ENCODE measurements around the gene VWA3B. TPM values are rescaled to one million over a fixed set of nuclear protein-coding genes. Genes with fewer than 3 reads are reported as not detected.

The VWA3B gene, protein sequence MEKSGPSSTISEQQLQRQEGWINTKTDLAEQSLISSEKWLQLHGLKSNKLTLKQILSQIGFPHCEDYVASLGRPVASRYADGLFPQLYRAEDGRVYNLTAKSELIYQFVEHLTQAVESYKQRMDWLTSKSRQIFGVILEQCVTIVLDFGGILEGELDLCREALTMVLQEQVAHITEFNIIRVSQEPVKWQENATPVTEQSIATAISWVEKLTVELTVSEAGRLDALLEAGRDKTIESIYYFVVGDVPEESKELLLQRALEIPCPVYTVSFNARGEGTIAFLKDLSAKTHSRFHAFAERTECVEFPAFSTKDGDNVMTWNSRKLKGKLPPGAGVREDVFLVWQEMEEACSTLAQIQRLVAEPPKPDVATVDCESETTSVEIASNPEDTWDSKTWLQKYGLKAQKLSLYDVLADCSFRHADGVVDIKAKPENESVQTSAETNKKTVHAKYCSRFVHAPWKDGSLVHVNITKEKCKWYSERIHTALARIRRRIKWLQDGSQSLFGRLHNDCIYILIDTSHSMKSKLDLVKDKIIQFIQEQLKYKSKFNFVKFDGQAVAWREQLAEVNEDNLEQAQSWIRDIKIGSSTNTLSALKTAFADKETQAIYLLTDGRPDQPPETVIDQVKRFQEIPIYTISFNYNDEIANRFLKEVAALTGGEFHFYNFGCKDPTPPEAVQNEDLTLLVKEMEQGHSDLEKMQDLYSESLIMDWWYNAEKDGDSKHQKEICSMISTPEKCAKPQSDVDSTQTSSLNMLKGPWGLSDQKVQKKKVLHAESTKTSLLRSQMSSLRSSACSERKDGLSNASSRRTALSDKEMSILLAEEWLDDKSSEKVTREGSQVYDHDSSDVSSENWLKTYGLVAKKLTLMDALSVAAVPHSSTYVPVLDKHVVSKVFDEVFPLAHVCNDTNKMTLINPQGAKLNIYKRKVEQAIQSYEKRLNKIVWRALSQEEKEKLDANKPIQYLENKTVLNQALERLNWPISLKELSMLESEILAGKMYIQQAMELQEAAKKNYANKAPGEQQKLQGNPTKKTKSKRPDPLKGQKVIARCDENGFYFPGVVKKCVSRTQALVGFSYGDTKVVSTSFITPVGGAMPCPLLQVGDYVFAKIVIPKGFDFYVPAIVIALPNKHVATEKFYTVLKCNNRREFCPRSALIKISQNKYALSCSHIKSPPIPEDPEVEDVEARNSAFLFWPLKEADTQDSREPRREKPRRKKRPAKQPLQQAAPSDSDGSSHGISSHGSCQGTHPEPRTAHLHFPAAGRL (N-terminal part only)
- under 0.01 TPM in 1 of 2 replicates, not detected in the other for total RNA-seq

DNA sequence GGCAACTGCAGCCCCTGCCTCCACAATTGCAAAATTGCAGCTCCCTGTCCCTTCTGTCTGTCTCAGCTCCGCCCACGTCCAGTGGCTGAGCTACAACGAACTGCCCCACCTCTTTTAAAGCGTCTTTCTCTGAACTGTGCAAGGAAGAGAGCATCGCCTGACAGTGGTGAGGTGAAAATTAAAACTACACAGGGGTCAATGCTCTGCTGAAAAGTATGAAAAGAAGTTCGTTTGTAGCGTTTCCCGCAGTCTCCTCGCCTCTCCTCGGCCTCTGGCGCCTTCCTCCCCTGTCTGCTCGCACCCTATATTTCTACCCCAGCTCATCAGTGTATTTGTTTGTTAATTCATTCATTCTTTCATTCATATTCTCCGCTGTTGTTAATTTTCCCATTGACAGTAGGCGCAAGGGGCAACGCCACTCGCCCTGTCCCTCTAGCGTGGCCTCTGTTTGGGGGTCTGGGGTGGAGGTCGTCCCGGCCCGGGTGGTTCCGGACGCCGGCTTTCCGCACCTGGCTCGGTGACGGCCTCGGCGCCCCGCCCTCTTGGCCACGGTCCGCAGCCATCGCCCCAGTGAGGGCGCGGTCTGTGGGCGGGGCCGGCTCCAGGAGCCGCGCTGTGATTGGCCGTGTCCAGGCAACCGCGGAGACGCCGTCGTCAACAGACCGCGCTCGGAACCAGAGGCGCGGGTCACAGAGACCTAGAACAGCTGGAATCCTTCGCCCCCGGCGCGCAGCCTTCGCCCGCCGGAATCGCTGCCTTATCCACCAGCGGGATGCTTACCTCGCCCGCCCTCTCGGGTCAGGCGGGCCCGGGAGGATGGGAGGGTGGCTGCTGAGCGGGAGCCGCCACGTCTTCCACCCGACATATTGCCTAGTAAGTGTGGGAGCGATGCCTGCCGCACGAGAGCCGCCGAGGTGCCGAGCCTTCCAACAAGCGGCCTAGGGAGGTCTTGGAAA, at the start of gene VWA3B:
Gene VWA3B, plus strand, starts transcription at position 677 of the 956 bp plus-strand sequence. CDS start 5,926 bp downstream, outside the sequence.

DNA sequence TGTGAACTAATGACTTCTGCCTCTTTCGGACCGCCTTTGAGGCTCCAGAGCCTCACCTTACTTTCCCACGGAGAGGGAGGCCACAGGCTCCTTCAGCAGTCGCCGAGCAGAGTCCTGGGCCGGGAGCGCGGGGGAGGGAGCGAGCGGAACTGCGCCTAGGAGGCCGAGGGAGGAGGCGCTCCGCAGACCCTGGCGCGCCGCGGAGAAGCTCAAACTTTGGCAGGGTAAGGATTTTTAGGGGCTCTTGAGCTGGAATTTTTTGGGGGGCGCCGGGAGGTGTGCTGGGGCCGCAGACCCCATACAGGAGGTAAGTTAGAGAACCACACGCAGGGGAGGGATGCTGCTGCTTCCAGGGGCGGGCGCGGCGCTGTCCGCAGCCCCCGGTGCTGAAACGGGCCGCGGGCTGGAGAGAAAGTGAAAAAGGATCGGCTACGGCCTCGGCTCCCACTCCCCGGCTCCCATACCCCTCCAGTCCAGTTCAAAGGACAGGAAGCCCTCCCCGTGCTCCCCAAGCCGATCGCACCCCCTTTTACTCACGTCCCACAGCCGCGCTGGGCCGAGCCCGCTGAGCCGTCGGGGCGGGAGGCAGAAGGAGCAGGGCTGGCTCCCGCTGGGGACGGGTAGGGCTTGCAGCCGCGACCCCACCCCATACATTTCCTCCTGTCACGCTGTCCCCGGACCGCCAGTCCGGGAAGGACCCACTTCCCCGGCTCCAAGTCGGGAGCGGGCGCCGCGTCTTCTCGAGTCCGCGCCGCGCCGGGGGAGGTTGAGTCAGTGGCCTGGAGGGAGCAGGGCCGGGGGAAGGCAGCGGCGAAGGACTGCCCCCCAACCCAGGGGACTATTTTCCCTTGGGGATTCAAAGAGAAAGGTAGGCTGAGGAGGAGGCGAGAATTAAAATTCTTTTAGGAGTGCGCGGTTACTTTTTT, 259.6 kb downstream of the VWA3B start, which contains the start of gene CNGA3:
Gene CNGA3, plus strand, starts transcription at position 146 of the 926 bp plus-strand sequence. CDS start 23,520 bp downstream, outside the sequence.

Other genes starting within 250 kb of the VWA3B start
- gene TMEM131, start 91.2 kb upstream of the VWA3B start, total RNA-seq = 18.8 and 19.8 TPM in 2 replicates

Data from tracheal epithelial cell (primary cell).